HG03575 (cell line): Measurements from ENCODE around the gene TMA7.

Experiments
- ATAC-seq: cut with Tn5 transposase; IDR thresholded peaks from one replicate; pipeline ENCODE4 v1.9.1; 2021; ENCODE audit not compliant: unreplicated experiment, insufficient number of reproducible peaks, low FRiP score; ENCODE audit errors: extremely low read depth

Gene TMA7

GRCh38 chr3:48407542-48408099 is 32.4 kb upstream of the TMA7 start:
- ATAC-seq: no peak

GRCh38 chr3:48408823-48409281 is 31.2 kb upstream of the TMA7 start:
- no peak for ATAC-seq

GRCh38 chr3:48409291-48410201 is 30.5 kb upstream of the TMA7 start:
- ATAC-seq: no peak

- no peak for ATAC-seq
These were observed 29.6 kb upstream of the TMA7 start for GRCh38 chr3:48410205-48411040.

- ATAC-seq: no peak
These were observed 28.9 kb upstream of the TMA7 start for GRCh38 chr3:48411041-48411588.

- no peak for ATAC-seq
These were observed 28.3 kb upstream of the TMA7 start for GRCh38 chr3:48411606-48412374.

- ATAC-seq: no peak
These were observed 27.6 kb upstream of the TMA7 start for GRCh38 chr3:48412375-48413001.

- no peak for ATAC-seq
These were observed 27.0 kb upstream of the TMA7 start for GRCh38 chr3:48413086-48413485.

GRCh38 chr3:48413611-48414010 is 26.4 kb upstream of the TMA7 start:
- ATAC-seq: no peak

GRCh38 chr3:48414376-48415250 is 25.4 kb upstream of the TMA7 start:
- no peak for ATAC-seq

GRCh38 chr3:48415251-48415953 is 24.7 kb upstream of the TMA7 start:
- no peak for ATAC-seq

GRCh38 chr3:48416091-48416505 is 24.0 kb upstream of the TMA7 start:
- ATAC-seq: no peak

- ATAC-seq: no peak
These were observed 23.5 kb upstream of the TMA7 start for GRCh38 chr3:48416546-48416945.

GRCh38 chr3:48417529-48418108 is 22.4 kb upstream of the TMA7 start:
- ATAC-seq: no peak

GRCh38 chr3:48418140-48418539 is 21.9 kb upstream of the TMA7 start:
- ATAC-seq: no peak

GRCh38 chr3:48418651-48419050 is 21.4 kb upstream of the TMA7 start:
- ATAC-seq: no peak
